Right renal pelvis (tissue), 4 donors: ENCODE results near the gene TMEM198. TPM values are rescaled to one million over a fixed set of nuclear protein-coding genes. Genes with fewer than 3 reads are reported as not detected.
A peak's percentile ranks its signal among the peaks of the same experiment; 100 is the strongest.

Source experiments
- DNase-seq, 4 donors: peaks; one replicate each; pipeline ENCODE4 v3.0.0-alpha.2; 2013; ENCODE audit warnings: low read depth in 4 of 4, low spot score in 3 of 4, missing footprints in 1 of 4
- polyA plus RNA-seq, 4 donors: library from polyadenylated mRNA; unstranded; fragments of 120-200 nt; gene quantifications; one replicate each; pipeline ENCODE4 v1.2.1, GENCODE V29; 2013; ENCODE audit not compliant: insufficient read length in 4 of 4

TMEM198 gene
- polyA plus RNA-seq, 4 donors: 2.0 to 4.0 (median 2.8) TPM

- no peak for DNase-seq
Observed at GRCh38 chr2:219560037-219560892, 16.4 kb downstream of the TMEM198 start.

GRCh38 chr2:219560893-219561178 is 17.0 kb downstream of the TMEM198 start:
- DNase-seq: no peak

- no peak for DNase-seq
Observed at GRCh38 chr2:219561179-219562048, 17.6 kb downstream of the TMEM198 start.

GRCh38 chr2:219562049-219563020 is 18.5 kb downstream of the TMEM198 start:
- DNase-seq: no peak

GRCh38 chr2:219563271-219563928 is 19.6 kb downstream of the TMEM198 start:
- DNase-seq: no peak

- DNase-seq: no peak
Observed at GRCh38 chr2:219565130-219566080, 21.6 kb downstream of the TMEM198 start.

GRCh38 chr2:219566640-219567039 is 22.8 kb downstream of the TMEM198 start:
- no peak for DNase-seq

GRCh38 chr2:219567131-219567530 is 23.3 kb downstream of the TMEM198 start:
- no peak for DNase-seq

GRCh38 chr2:219567791-219568361 is 24.0 kb downstream of the TMEM198 start:
- DNase-seq: no peak

- DNase-seq: no peak
Observed at GRCh38 chr2:219569041-219569440, 25.2 kb downstream of the TMEM198 start.

- DNase-seq: no peak
Observed at GRCh38 chr2:219569635-219570034, 25.8 kb downstream of the TMEM198 start.

- no peak for DNase-seq
Observed at GRCh38 chr2:219570194-219570923, 26.5 kb downstream of the TMEM198 start.

GRCh38 chr2:219570924-219571310 is 27.1 kb downstream of the TMEM198 start:
- no peak for DNase-seq

- DNase-seq: peak in 3 of 4 donors; percentile 54 to 70 (median 57)
Observed at GRCh38 chr2:219571311-219572236, 27.7 kb downstream of the TMEM198 start, which contains the start of gene OBSL1. Gene OBSL1, minus strand, starts transcription at chr2:219571539. Its CDS starts 307 bp downstream, at chr2:219571232.

- DNase-seq: no peak
Observed at GRCh38 chr2:219572237-219573001, 28.6 kb downstream of the TMEM198 start, which contains the start of gene INHA. Gene INHA, plus strand, starts transcription at chr2:219572310. Its CDS starts 65 bp downstream, at chr2:219572375.

GRCh38 chr2:219573166-219573565 is 29.3 kb downstream of the TMEM198 start:
- DNase-seq: no peak
